Caco-2 (cell line): ENCODE measurements around the gene SPNS2. TPM values are rescaled to one million over a fixed set of nuclear protein-coding genes. Genes with fewer than 3 reads are reported as not detected.

Source experiments
- BruUV-seq: library from RNA; stranded (reverse); fragments of 400-500 nt; replicated peaks from 2 replicates; lab custom pipeline; 2021; lab: Mats Ljungman, UMichigan
- CTCF ChIA-PET: fragments of 300-600 bp; sonication (Branson Sonifier 250); formaldehyde crosslinking; loops from one replicate; lab custom pipeline; 2022; ENCODE audit warnings: antibody characterized with exemption; lab: Charles Lee
- POLR2A ChIA-PET: fragments of 300-600 bp; sonication (Branson Sonifier 250); formaldehyde crosslinking; loops from one replicate; lab custom pipeline; 2022; ENCODE audit warnings: antibody characterized with exemption; lab: Charles Lee
- DNase-seq, 2 experiments: peaks; one replicate each; pipeline versions ENCODE4 v3.0.0 to v3.0.0-alpha.2; 2020 to 2022
- H3K27me3 ChIP-seq: replicated peaks from 2 replicates; pipeline ENCODE4 v1.6.0; 2011; ENCODE audit warnings: low read length; ENCODE audit not compliant: control insufficient read depth, insufficient read depth
- H3K36me3 ChIP-seq: 2 replicates; pipeline ENCODE4 v1.5.1; 2011; ENCODE audit warnings: low read length; ENCODE audit not compliant: control insufficient read depth, insufficient read depth
- H3K4me1 ChIP-seq: fragments of 250-450 bp; sonication (Bioruptor Pico); 2 replicates; pipeline ENCODE4 v1.5.1; 2020; ENCODE audit warnings: mild to moderate bottlenecking
- H3K4me3 ChIP-seq: 2 replicates; pipeline ENCODE4 v1.5.1; 2011; ENCODE audit warnings: low read depth, mild to moderate bottlenecking, control low read depth, low read length
- H3K9me3 ChIP-seq: fragments of 250-450 bp; sonication (Bioruptor Pico); 2 replicates; pipeline ENCODE4 v1.5.1; 2020; ENCODE audit warnings: mild to moderate bottlenecking, moderate library complexity
- H3K27ac Mint-ChIP-seq: one replicate; pipeline ENCODE4 v1.8.0; 2022; ENCODE audit warnings: mixed read lengths; ENCODE audit not compliant: unreplicated experiment
- H3K27me3 Mint-ChIP-seq: one replicate; pipeline ENCODE4 v1.8.0; 2022; ENCODE audit warnings: mixed read lengths; ENCODE audit not compliant: insufficient read depth, unreplicated experiment
- H3K36me3 Mint-ChIP-seq: one replicate; pipeline ENCODE4 v1.8.0; 2022; ENCODE audit warnings: mild to moderate bottlenecking, mixed read lengths; ENCODE audit not compliant: insufficient read depth, unreplicated experiment
- H3K4me1 Mint-ChIP-seq: one replicate; pipeline ENCODE4 v1.8.0; 2022; ENCODE audit warnings: low read depth, mixed read lengths; ENCODE audit not compliant: unreplicated experiment
- H3K4me3 Mint-ChIP-seq: one replicate; pipeline ENCODE4 v1.8.0; 2022; ENCODE audit warnings: mild to moderate bottlenecking, moderate library complexity, mixed read lengths; ENCODE audit not compliant: unreplicated experiment
- H3K9me3 Mint-ChIP-seq: one replicate; pipeline ENCODE4 v1.8.0; 2022; ENCODE audit warnings: mixed read lengths; ENCODE audit not compliant: unreplicated experiment
- intact Hi-C: fragments of 100-400 bp; cut with micrococcal nuclease; formaldehyde crosslinking; loops from one replicate; pipeline ENCODE4 v1.10.0; 2022; ENCODE audit not compliant: unreplicated experiment
- total RNA-seq: library from RNA; stranded (reverse); gene quantifications from 2 replicates; pipeline ENCODE4 v1.2.3, GENCODE V29; 2022
- TF ChIP-seq, protein P1 (sequence below), 2 experiments: fragments of 200-600 bp in 1 of 2; IDR thresholded peaks; 1 replicate in 1 of 2; 2 replicates in 1 of 2; pipeline versions ENCODE4 v1.5.1 to v1.8.0; 2011 to 2022; ENCODE audit warnings: antibody characterized with exemption in 1 of 2, control low read depth in 1 of 2, inconsistent platforms in 1 of 2, low read depth in 1 of 2, low read length in 1 of 2, mild to moderate bottlenecking in 1 of 2, moderate library complexity in 1 of 2; ENCODE audit not compliant: insufficient read depth in 1 of 2, severe bottlenecking in 1 of 2, unreplicated experiment in 1 of 2

SPNS2 gene
- total RNA-seq, 1 experiment from 2014 or later: 1.00 TPM

DNA sequence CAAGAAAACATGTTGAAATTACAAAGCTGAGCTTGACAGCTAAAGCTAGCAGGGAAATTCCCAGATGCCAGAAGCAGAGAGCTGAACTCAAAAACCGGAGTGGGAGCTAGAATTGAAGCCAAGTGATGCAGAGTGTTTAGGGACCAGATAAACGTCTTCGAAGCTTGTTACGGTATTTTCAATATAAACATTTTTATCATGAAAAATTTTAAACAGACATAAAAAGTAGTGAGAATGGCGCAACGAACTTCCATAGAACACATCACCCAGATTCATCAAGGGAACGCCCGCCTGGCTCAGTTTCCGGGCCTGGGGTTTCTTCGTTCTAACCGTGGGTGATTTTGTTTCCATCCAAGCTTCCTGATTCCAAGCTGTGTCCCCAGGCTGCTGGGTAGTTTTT is 18.1 kb downstream of the SPNS2 start:
- TF ChIP-seq, protein P1, sequence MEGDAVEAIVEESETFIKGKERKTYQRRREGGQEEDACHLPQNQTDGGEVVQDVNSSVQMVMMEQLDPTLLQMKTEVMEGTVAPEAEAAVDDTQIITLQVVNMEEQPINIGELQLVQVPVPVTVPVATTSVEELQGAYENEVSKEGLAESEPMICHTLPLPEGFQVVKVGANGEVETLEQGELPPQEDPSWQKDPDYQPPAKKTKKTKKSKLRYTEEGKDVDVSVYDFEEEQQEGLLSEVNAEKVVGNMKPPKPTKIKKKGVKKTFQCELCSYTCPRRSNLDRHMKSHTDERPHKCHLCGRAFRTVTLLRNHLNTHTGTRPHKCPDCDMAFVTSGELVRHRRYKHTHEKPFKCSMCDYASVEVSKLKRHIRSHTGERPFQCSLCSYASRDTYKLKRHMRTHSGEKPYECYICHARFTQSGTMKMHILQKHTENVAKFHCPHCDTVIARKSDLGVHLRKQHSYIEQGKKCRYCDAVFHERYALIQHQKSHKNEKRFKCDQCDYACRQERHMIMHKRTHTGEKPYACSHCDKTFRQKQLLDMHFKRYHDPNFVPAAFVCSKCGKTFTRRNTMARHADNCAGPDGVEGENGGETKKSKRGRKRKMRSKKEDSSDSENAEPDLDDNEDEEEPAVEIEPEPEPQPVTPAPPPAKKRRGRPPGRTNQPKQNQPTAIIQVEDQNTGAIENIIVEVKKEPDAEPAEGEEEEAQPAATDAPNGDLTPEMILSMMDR (IDR thresholded peaks at IDR 0.05; ENCODE audit: insufficient read depth in 1 of 2, low read depth in 1 of 2, low read length in 1 of 2, severe bottlenecking in 1 of 2, unreplicated experiment in 1 of 2): no peak
- DNase-seq: no peak
- BruUV-seq: no TSS peak
- no peaks in the 10 kb centered on the region for H3K36me3 ChIP-seq
- CTCF ChIA-PET: no interaction called here
- H3K36me3 Mint-ChIP-seq: peaks cover 10% of the 10 kb centered on the region
- intact Hi-C loops: loop anchor here (10.0 kb wide), 1 partner anchor 62 kb away; no protein-coding TSS in a partner anchor
- H3K27me3 Mint-ChIP-seq: no peaks in the 10 kb centered on the region
- H3K4me3 ChIP-seq: no peak overlapping the region
- no peak overlapping the region for H3K27ac Mint-ChIP-seq
- H3K27me3 ChIP-seq: no peaks in the 10 kb centered on the region
- no peaks in the 10 kb centered on the region for H3K9me3 ChIP-seq
- H3K4me1 Mint-ChIP-seq: peaks cover 15% of the 10 kb centered on the region
- no peaks in the 10 kb centered on the region for H3K9me3 Mint-ChIP-seq
- peaks cover 29% of the 10 kb centered on the region for H3K4me1 ChIP-seq
- no peak overlapping the region for H3K4me3 Mint-ChIP-seq
- POLR2A ChIA-PET: no interaction called here

DNA sequence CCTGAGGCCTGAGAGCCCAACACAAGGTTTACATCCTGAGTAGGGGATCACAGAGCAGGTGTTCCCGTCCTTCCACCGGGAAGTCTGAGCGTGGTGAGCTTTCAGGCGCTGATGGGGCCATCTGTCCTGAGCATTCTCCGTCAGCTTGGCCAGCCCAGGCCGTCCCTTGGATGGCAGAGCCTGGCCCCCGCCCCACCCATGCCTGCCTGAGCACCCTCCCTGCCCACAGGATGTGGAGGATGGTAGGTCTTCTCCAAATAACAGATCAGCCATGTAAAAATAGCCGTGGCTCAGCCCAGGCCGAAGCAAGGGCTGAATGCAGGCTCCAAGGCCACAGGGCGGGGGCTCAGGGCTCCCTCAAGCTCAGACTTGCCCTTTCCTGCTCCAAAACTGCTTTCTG is 20.2 kb downstream of the SPNS2 start:
- H3K36me3 Mint-ChIP-seq: peaks cover 10% of the 10 kb centered on the region
- no peak overlapping the region for H3K27ac Mint-ChIP-seq
- H3K4me1 ChIP-seq: peaks cover 17% of the 10 kb centered on the region
- no peak overlapping the region for H3K4me3 Mint-ChIP-seq
- intact Hi-C loops: loop anchor here (10.0 kb wide), 1 partner anchor 64 kb away; no protein-coding TSS in a partner anchor
- BruUV-seq: no TSS peak
- no peak for DNase-seq
- CTCF ChIA-PET: no interaction called here
- POLR2A ChIA-PET: no interaction called here
- H3K36me3 ChIP-seq: no peaks in the 10 kb centered on the region
- no peaks in the 10 kb centered on the region for H3K9me3 Mint-ChIP-seq
- no peaks in the 10 kb centered on the region for H3K9me3 ChIP-seq
- no peaks in the 10 kb centered on the region for H3K27me3 ChIP-seq
- TF ChIP-seq, protein P1 (IDR thresholded peaks at IDR 0.05; ENCODE audit: insufficient read depth in 1 of 2, low read depth in 1 of 2, low read length in 1 of 2, severe bottlenecking in 1 of 2, unreplicated experiment in 1 of 2): no peak
- peaks cover 15% of the 10 kb centered on the region for H3K4me1 Mint-ChIP-seq
- H3K4me3 ChIP-seq: no peak overlapping the region
- no peaks in the 10 kb centered on the region for H3K27me3 Mint-ChIP-seq

DNA sequence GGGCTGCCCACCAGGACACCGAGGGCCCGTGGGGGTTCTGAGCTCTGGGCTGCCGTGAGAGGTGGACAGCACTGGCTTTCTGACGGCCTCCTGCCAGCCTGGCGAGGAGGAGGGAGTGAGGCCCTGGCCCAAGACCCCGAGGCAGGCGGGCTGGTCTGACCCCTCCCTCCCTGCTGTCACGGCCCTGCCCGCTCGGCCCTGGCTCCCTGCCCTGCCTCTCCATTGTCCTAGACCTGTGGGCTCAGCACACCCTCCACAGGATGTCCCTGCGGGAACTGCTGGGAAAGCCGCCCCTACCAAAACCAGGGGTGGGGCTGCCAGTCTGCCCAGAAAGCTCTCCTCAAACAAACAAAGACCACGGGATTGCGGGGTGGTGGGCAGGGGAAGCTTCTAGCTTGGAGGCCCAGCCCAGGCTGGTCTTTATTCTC is 20.7 kb downstream of the SPNS2 start:
- no peak for DNase-seq
- H3K36me3 ChIP-seq: no peaks in the 10 kb centered on the region
- H3K4me3 ChIP-seq: no peak overlapping the region
- no peaks in the 10 kb centered on the region for H3K27me3 ChIP-seq
- Mint-ChIP-seq H3K9me3 (no peaks in the 10 kb centered on the region), H3K27me3 (no peaks in the 10 kb centered on the region), H3K36me3 (peaks cover 10% of the 10 kb centered on the region), H3K27ac (no peak overlapping the region), H3K4me1 (peaks cover 11% of the 10 kb centered on the region), H3K4me3 (no peak overlapping the region)
- no TSS peak for BruUV-seq
- ChIA-PET POLR2A (no interaction called here), CTCF (no interaction called here)
- intact Hi-C loops: loop anchor here (10.0 kb wide), 1 partner anchor 65 kb away; no protein-coding TSS in a partner anchor
- H3K4me1 ChIP-seq: peaks cover 12% of the 10 kb centered on the region
- TF ChIP-seq, protein P1 (IDR thresholded peaks at IDR 0.05; ENCODE audit: insufficient read depth in 1 of 2, low read depth in 1 of 2, low read length in 1 of 2, severe bottlenecking in 1 of 2, unreplicated experiment in 1 of 2): no peak
- no peaks in the 10 kb centered on the region for H3K9me3 ChIP-seq
